GM12864 (cell line): ENCODE measurements around the gene KCNQ2.

Experiments used
- DNase-seq: peaks from one replicate; pipeline ENCODE4 v3.0.0-alpha.2; 2011; ENCODE audit warnings: low read depth
- H3K4me3 ChIP-seq: 2 replicates; pipeline ENCODE4 v1.5.1; 2011; ENCODE audit warnings: mild to moderate bottlenecking, low read depth, low read length, control low read depth
- CTCF ChIP-seq: IDR thresholded peaks from 2 replicates; pipeline ENCODE4 v1.5.1; 2011; ENCODE audit warnings: low read depth, mild to moderate bottlenecking, moderate library complexity, low read length, control low read depth, inconsistent platforms; ENCODE audit errors: missing control alignments

KCNQ2 gene

GRCh38 chr20:63471981-63472831, at the start of gene KCNQ2:
Gene KCNQ2 (minus strand): TSS chr20:63472655. CDS start chr20:63472463, 192 bp downstream.
- H3K4me3 ChIP-seq = no peak within 1 kb of the TSS
- no peak for TF ChIP-seq CTCF
- no peak for DNase-seq

GRCh38 chr20:63521602-63522001, 49.1 kb upstream of the KCNQ2 start:
- peak overlapping the region; percentile 77 for H3K4me3 ChIP-seq
- TF ChIP-seq CTCF = no peak
- DNase-seq = no peak

GRCh38 chr20:63520934-63521601, 48.6 kb upstream of the KCNQ2 start:
- H3K4me3 ChIP-seq = peak overlapping the region; percentile 77
- TF ChIP-seq CTCF = no peak
- no peak for DNase-seq

GRCh38 chr20:63520504-63520933, 48.1 kb upstream of the KCNQ2 start, which contains the start of gene PPDPF:
Gene PPDPF (plus strand): TSS chr20:63520765. CDS start chr20:63521309, 544 bp downstream.
- peak within 1 kb of the TSS; percentile 77 for H3K4me3 ChIP-seq
- TF ChIP-seq CTCF = no peak
- DNase-seq = no peak

- peak overlapping the region; percentile 77 for H3K4me3 ChIP-seq
- DNase-seq = no peak
- TF ChIP-seq CTCF = peak; percentile 16
Measured at GRCh38 chr20:63519668-63520503, 47.4 kb upstream of the KCNQ2 start.

- TF ChIP-seq CTCF = no peak
- DNase-seq = no peak
- H3K4me3 ChIP-seq = peak overlapping the region; percentile 77; the same call in 1 of the 2 replicates
Measured at GRCh38 chr20:63518946-63519667, 46.7 kb upstream of the KCNQ2 start.
